ENCODE data around the gene FAT4.

Gene FAT4

GRCh38 chr4:125314676-125315575, at the start of gene FAT4:
FAT4 (plus strand) TSS chr4:125314955; CDS start chr4:125316412, 1,457 bp downstream.
- no peak for DNase-seq (ENCODE audit: low read depth in 2 of 2)

- DNase-seq (ENCODE audit: low read depth in 2 of 2) = no peak
Measured at GRCh38 chr4:125265846-125266245, 48.9 kb upstream of the FAT4 start.

GRCh38 chr4:125266901-125267604, 47.7 kb upstream of the FAT4 start:
- no peak for DNase-seq (ENCODE audit: low read depth in 2 of 2)

GRCh38 chr4:125267630-125268029, 47.1 kb upstream of the FAT4 start:
- no peak for DNase-seq (ENCODE audit: low read depth in 2 of 2)

GRCh38 chr4:125268068-125268755, 46.5 kb upstream of the FAT4 start:
- no peak for DNase-seq (ENCODE audit: low read depth in 2 of 2)

GRCh38 chr4:125276811-125277210, 37.9 kb upstream of the FAT4 start:
- DNase-seq (ENCODE audit: low read depth in 2 of 2) = no peak

- no peak for DNase-seq (ENCODE audit: low read depth in 2 of 2)
Measured at GRCh38 chr4:125277790-125278189, 37.0 kb upstream of the FAT4 start.

GRCh38 chr4:125280892-125281403, 33.8 kb upstream of the FAT4 start:
- no peak for DNase-seq (ENCODE audit: low read depth in 2 of 2)

GRCh38 chr4:125283707-125284279, 31.0 kb upstream of the FAT4 start:
- no peak for DNase-seq (ENCODE audit: low read depth in 2 of 2)

GRCh38 chr4:125297116-125297515, 17.6 kb upstream of the FAT4 start:
- no peak for DNase-seq (ENCODE audit: low read depth in 2 of 2)

GRCh38 chr4:125303058-125303457, 11.7 kb upstream of the FAT4 start:
- no peak for DNase-seq (ENCODE audit: low read depth in 2 of 2)

- DNase-seq (ENCODE audit: low read depth in 2 of 2) = no peak
Measured at GRCh38 chr4:125303821-125304220, 10.9 kb upstream of the FAT4 start.

GRCh38 chr4:125306112-125306511, 8.6 kb upstream of the FAT4 start:
- DNase-seq (ENCODE audit: low read depth in 2 of 2) = no peak

GRCh38 chr4:125306533-125306932, 8.2 kb upstream of the FAT4 start:
- DNase-seq (ENCODE audit: low read depth in 2 of 2) = no peak

GRCh38 chr4:125311503-125311902, 3.3 kb upstream of the FAT4 start:
- DNase-seq (ENCODE audit: low read depth in 2 of 2) = no peak

- DNase-seq (ENCODE audit: low read depth in 2 of 2) = no peak
Measured at GRCh38 chr4:125313497-125313896, 1.3 kb upstream of the FAT4 start.

GRCh38 chr4:125313989-125314667, 627 bp upstream of the FAT4 start:
- DNase-seq (ENCODE audit: low read depth in 2 of 2) = no peak

- DNase-seq (ENCODE audit: low read depth in 2 of 2) = no peak
Measured at GRCh38 chr4:125315576-125316400, 1.0 kb downstream of the FAT4 start.

GRCh38 chr4:125316401-125316790, 1.6 kb downstream of the FAT4 start:
- DNase-seq (ENCODE audit: low read depth in 2 of 2) = no peak

- DNase-seq (ENCODE audit: low read depth in 2 of 2) = no peak
Measured at GRCh38 chr4:125316791-125317524, 2.2 kb downstream of the FAT4 start.
